Skeletal muscle satellite cell (primary cell): ENCODE results near the gene MITD1. TPM values are rescaled to one million over a fixed set of nuclear protein-coding genes. Genes with fewer than 3 reads are reported as not detected.

Experiments used
- small RNA-seq: library from RNA; depleted of rRNA; stranded (forward); fragments of <200 nt; gene quantifications from one replicate; pipeline ENCODE3, GENCODE V24; 2012

The MITD1 gene

Small RNA genes within 50 kb of the gene (small RNA-seq; reads per million reads assigned to genes)
- not detected for gene AC092587.1
